ENCODE data around the gene P4HB. TPM values are rescaled to one million over a fixed set of nuclear protein-coding genes. Genes with fewer than 3 reads are reported as not detected.

Gene P4HB
- total and polyA plus RNA-seq, 2 of the 4 experiments (the other 2 are of a cell fraction) = 599 to 932 TPM

DNA sequence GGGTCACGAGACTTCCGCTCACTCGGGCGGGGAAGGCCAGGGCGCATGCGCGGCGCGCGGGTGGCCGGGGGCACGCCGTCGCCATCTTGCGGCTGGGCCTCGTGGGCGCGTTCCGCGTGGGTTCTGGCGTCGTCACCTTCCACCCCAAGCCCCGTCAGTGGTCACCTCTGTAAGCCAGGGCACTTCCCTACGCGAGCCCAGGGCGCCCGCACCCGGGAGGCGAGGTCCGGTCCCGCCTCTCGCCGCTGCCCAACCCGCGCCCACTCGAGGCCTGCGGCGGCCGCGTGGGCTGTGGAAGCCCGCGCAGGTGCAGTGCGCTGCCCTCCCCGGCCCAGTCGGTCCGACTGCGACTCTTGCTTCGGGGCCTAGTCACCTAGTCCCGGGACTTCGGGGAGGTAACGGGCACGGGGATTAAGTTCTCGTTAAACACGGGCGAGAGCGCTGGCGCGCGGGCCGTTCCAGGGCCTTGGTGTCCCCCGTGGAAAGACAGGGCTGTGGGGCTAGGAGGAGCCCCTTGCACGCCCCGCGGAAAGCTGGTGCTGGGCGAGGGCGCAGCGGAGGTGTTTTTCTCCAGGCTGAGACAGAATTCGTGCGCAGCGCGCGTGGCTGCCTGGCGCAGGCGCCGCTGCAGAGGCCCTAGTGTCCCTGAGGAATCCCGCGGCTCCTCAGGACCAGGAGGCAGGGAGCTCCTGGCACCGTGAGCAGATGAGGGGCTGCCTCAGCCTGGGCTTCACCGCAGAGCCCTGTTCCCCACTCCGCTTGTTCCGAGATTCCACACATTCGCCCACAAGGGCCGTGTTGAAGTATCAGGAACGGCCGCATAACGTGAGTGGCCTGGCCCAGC lies 11.3 kb upstream of the P4HB start (continued):
- TF ChIP-seq CEBPB (IDR thresholded peaks at IDR 0.05; ENCODE audit: low read depth, low read length) = no peak
- TF ChIP-seq SMC3 (IDR thresholded peaks at IDR 0.05; ENCODE audit: low read depth, low read length) = no peak
- TF ChIP-seq MAZ (IDR thresholded peaks at IDR 0.05; ENCODE audit: borderline replicate concordance, low read depth, low read length) = peak; percentile 90; the same call in 1 of the 2 replicates

DNA sequence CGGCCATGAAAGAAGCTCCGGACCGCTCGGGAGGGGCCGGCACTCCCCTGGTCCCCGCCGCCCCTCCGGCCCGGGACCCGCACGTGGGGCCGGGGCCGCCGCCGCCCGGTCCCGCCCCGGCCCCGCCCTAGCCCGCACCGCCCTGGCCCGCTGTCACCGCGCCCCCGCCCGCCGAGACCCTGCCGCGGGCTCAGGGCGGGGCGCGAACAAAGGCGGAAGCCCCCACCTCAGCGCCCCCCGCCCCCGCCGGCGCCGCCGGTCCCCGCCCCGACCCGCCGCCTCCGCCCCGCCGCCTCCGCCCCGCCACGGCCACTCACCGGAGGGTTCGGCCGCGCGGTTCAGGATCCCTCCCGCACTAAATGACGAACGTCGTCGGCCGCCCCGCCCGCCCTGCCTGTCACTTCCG lies 10.6 kb upstream of the P4HB start, which contains the start of gene ARHGDIA:
Gene ARHGDIA (minus strand): TSS at position 357 of the 406 bp plus-strand sequence. CDS start 1,407 bp downstream, outside the sequence.
- Histone ChIP-seq H3K27me3 (ENCODE audit: control insufficient read depth, insufficient read depth, low read length) (no peaks in the 10 kb centered on the region), H3K4me3 (ENCODE audit: insufficient read depth, low read depth, low read length) (peak within 1 kb of the TSS; percentile 87), H3K9ac (ENCODE audit: low read depth, low read length) (peak within 1 kb of the TSS; percentile 97), H3K27ac (ENCODE audit: insufficient read depth, low read length) (peak within 1 kb of the TSS; percentile 99), H3K4me1 (ENCODE audit: control insufficient read depth, insufficient read depth, low read length) (peaks cover 35% of the 10 kb centered on the region), H2AK9ac (replicated peaks; ENCODE audit: low read depth, low read length, poor library complexity) (peak within 1 kb of the TSS; percentile 100), H2BK20ac (ENCODE audit: low read depth, low read length) (no peak within 1 kb of the TSS), H4K91ac (ENCODE audit: insufficient read depth, low read depth, low read length) (peak within 1 kb of the TSS; percentile 98), H3K56ac (ENCODE audit: extremely low read depth, insufficient read depth, low read length) (peak within 1 kb of the TSS; percentile 91), H3K23ac (ENCODE audit: low read depth, low read length) (peak within 1 kb of the TSS; percentile 99), H2BK5ac (ENCODE audit: low read depth, low read length, poor library complexity, severe bottlenecking) (peak within 1 kb of the TSS; percentile 99), H4K8ac (ENCODE audit: low read depth in 2 of 2, low read length in 2 of 2) (peak within 1 kb of the TSS; percentile 98 to 99), H3K18ac (ENCODE audit: low read depth, low read length) (peak within 1 kb of the TSS; percentile 85), H4K20me1 (ENCODE audit: insufficient read depth, low read length) (peaks cover 45% of the 10 kb centered on the region), H2BK120ac (ENCODE audit: low read depth, low read length) (peak within 1 kb of the TSS; percentile 68), H4K5ac (ENCODE audit: low read depth, low read length) (peak within 1 kb of the TSS; percentile 95), H2AFZ (replicated peaks; ENCODE audit: low read length, poor library complexity) (peak within 1 kb of the TSS; percentile 99), H3K4me2 (ENCODE audit: low read depth, low read length) (peak within 1 kb of the TSS; percentile 93), H3K79me1 (ENCODE audit: low read depth in 1 of 2, low read length in 2 of 2) (peaks cover 5 to 61% of the 10 kb centered on the region in 2 experiments; a peak in 3 of 4 replicates), H2BK15ac (ENCODE audit: low read depth, low read length) (peak within 1 kb of the TSS; percentile 45; the same call in 1 of the 3 replicates), H2AK5ac (ENCODE audit: low read depth, low read length) (peak within 1 kb of the TSS; percentile 100), H3K36me3 (ENCODE audit: control insufficient read depth, insufficient read depth, low read length) (peaks cover 26% of the 10 kb centered on the region), H3K9me3 (ENCODE audit: control insufficient read depth, insufficient read depth, low read length) (no peaks in the 10 kb centered on the region), H3K4ac (ENCODE audit: low read depth, low read length) (peak within 1 kb of the TSS; percentile 99), H3K14ac (replicated peaks; ENCODE audit: low read depth, low read length) (peak within 1 kb of the TSS; percentile 98), H3K9me1 (ENCODE audit: insufficient read depth, low read length) (peaks cover 8% of the 10 kb centered on the region; the same call in 1 of the 2 replicates)
- no TSS peak for BruUV-seq (replicated peaks)
- ATAC-seq (ENCODE audit: low read depth) (peak; percentile 38), DNase-seq (no peak)
- dilution Hi-C loops (cut with HindIII; ENCODE audit: low sequenced_read_pairs, unreplicated experiment) = no loop called here
- WGBS, 2 experiments (ENCODE audit: extremely low coverage in 2 of 2, insufficient read length in 1 of 2) = 0% methylated on average over 11 of the region's 64 CpGs; no CpG with 5 or more reads in 1 of the 2 experiments
- POLR2A ChIA-PET (ENCODE audit: unreplicated experiment) = no interaction called here
- in situ Hi-C loops (cut with MboI; ENCODE audit: low sequenced_read_pairs) = no loop called here
- no peak for TF ChIP-seq CHD1 (IDR thresholded peaks at IDR 0.05; ENCODE audit: low read depth, low read length)
- TF ChIP-seq, protein P1, sequence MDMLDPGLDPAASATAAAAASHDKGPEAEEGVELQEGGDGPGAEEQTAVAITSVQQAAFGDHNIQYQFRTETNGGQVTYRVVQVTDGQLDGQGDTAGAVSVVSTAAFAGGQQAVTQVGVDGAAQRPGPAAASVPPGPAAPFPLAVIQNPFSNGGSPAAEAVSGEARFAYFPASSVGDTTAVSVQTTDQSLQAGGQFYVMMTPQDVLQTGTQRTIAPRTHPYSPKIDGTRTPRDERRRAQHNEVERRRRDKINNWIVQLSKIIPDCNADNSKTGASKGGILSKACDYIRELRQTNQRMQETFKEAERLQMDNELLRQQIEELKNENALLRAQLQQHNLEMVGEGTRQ (IDR thresholded peaks at IDR 0.05; ENCODE audit: low read depth, low read length) = no peak
- peak; percentile 65; the same call in 1 of the 2 replicates for TF ChIP-seq POLR2A (IDR thresholded peaks at IDR 0.05; ENCODE audit: low read depth, low read length)
- intact Hi-C loops (cut with micrococcal nuclease) = no loop called here
- CTCF ChIA-PET = no interaction called here
